Upper lobe of left lung (tissue), 6 donors: ENCODE results near the gene PCDHA7. TPM values are rescaled to one million over a fixed set of nuclear protein-coding genes. Genes with fewer than 3 reads are reported as not detected.
"Not testable (repeated sequence)": the region's sequence is repeated elsewhere in the genome, so short reads cannot be mapped to it uniquely, and the experiment has no call there.

Experiments used
- ATAC-seq, 2 donors: fragments of 200-7000 bp; cut with Tn5 transposase; one replicate each; pipeline ENCODE4 v1.9.1; 2022; ENCODE audit warnings: mild to moderate bottlenecking in 2 of 2, moderate library complexity in 2 of 2; ENCODE audit not compliant: low FRiP score in 2 of 2
- DNase-seq, 2 donors: peaks; one replicate each; pipeline ENCODE4 v3.0.0-alpha.2; 2019 to 2020
- H3K27ac ChIP-seq, 4 donors: fragments of 200-600 bp; sonication (generic); one replicate each; pipeline ENCODE4 v1.5.1; 2016 to 2019
- H3K27me3 ChIP-seq, 4 donors: fragments of 200-600 bp; sonication (generic); one replicate each; pipeline ENCODE4 v1.5.1; 2017 to 2019
- H3K36me3 ChIP-seq, 4 donors: fragments of 200-600 bp; sonication (generic); one replicate each; pipeline ENCODE4 v1.5.1; 2016 to 2019
- H3K4me1 ChIP-seq, 4 donors: fragments of 200-600 bp; sonication (generic); one replicate each; pipeline ENCODE4 v1.5.1; 2018 to 2019
- H3K4me3 ChIP-seq, 4 donors: fragments of 200-600 bp; sonication (generic); one replicate each; pipeline ENCODE4 v1.5.1; 2017 to 2019; ENCODE audit warnings: mild to moderate bottlenecking in 2 of 4, moderate library complexity in 1 of 4
- H3K9me3 ChIP-seq, 4 donors: fragments of 200-600 bp; sonication (generic); one replicate each; pipeline ENCODE4 v1.5.1; 2018 to 2019
- EP300 ChIP-seq, 4 donors: sonication (generic); formaldehyde crosslinking; IDR thresholded peaks; one replicate each; pipeline ENCODE4 v1.5.1; 2017; ENCODE audit warnings: antibody characterized with exemption in 4 of 4, control low read depth in 2 of 4
- POLR2A ChIP-seq, 4 donors: fragments of 450-650 bp; IDR thresholded peaks; one replicate each; pipeline ENCODE4 v1.5.1; 2016 to 2017; ENCODE audit warnings: antibody characterized with exemption in 4 of 4, mild to moderate bottlenecking in 2 of 4
- POLR2AphosphoS5 ChIP-seq, 2 donors: sonication (generic); formaldehyde crosslinking; IDR thresholded peaks; one replicate each; pipeline ENCODE4 v1.5.1; 2017; ENCODE audit warnings: antibody characterized with exemption in 2 of 2
- WGBS, 2 donors: methylation state at CpG; one replicate each; pipeline ENCODE4 v1.1.5; 2017 to 2018; 5-methylcytosine and 5-hydroxymethylcytosine counted together
- total RNA-seq, 6 donors: library from RNA; depleted of rRNA in 4 of 6; stranded (reverse); fragments of >200 nt in 4 of 6; gene quantifications; one replicate each; pipeline versions ENCODE4 v1.1.0 to v1.2.1, GENCODE V29; 2016 to 2021
- TF ChIP-seq, protein P1 (sequence below), 6 experiments: fragments of 450-650 bp in 4 of 6; fragments of 200-600 bp in 2 of 6; sonication (generic) in 2 of 6; IDR thresholded peaks; one replicate each; pipeline ENCODE4 v1.5.1; 2016 to 2019; ENCODE audit warnings: antibody characterized with exemption in 6 of 6
- donor health status: DM: no; HTN: no; CAD: no; lungs with moderate emphysema.
- donor health status: DM: no; HTN: yes; CAD: no; lungs with severe emphysema.

The PCDHA7 gene
- total RNA-seq, 6 donors from 2014 or later = 0.46 to 3.1 (median 0.57) TPM

- no peak for ATAC-seq
- DNase-seq = peak in 1 of 2 donors; percentile 56
- peaks cover 7 to 56% (median 49%) of the 10 kb centered on the region in 4 donors for H3K9me3 ChIP-seq
- H3K27ac ChIP-seq = no peak within 1 kb of the TSS
- no peaks in the 10 kb centered on the region for H3K36me3 ChIP-seq
- peak within 1 kb of the TSS in 3 of 4 donors; percentile 24 to 33 (median 25) for H3K4me3 ChIP-seq
- no peaks in the 10 kb centered on the region for H3K4me1 ChIP-seq
- H3K27me3 ChIP-seq = no peaks in the 10 kb centered on the region
- TF ChIP-seq EP300 (IDR thresholded peaks at IDR 0.05) = no peak
- TF ChIP-seq, protein P1, sequence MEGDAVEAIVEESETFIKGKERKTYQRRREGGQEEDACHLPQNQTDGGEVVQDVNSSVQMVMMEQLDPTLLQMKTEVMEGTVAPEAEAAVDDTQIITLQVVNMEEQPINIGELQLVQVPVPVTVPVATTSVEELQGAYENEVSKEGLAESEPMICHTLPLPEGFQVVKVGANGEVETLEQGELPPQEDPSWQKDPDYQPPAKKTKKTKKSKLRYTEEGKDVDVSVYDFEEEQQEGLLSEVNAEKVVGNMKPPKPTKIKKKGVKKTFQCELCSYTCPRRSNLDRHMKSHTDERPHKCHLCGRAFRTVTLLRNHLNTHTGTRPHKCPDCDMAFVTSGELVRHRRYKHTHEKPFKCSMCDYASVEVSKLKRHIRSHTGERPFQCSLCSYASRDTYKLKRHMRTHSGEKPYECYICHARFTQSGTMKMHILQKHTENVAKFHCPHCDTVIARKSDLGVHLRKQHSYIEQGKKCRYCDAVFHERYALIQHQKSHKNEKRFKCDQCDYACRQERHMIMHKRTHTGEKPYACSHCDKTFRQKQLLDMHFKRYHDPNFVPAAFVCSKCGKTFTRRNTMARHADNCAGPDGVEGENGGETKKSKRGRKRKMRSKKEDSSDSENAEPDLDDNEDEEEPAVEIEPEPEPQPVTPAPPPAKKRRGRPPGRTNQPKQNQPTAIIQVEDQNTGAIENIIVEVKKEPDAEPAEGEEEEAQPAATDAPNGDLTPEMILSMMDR (IDR thresholded peaks at IDR 0.05) = no peak
- no peak for TF ChIP-seq POLR2A (IDR thresholded peaks at IDR 0.05)
- TF ChIP-seq POLR2AphosphoS5 (IDR thresholded peaks at IDR 0.05) = no peak
- 18 to 20% methylated on average over 8 to 27 of the region's 27 CpGs for WGBS, 2 donors
Measured at GRCh38 chr5:140794595-140795258, 39.3 kb upstream of the PCDHA7 start, which contains the start of gene PCDHA2. Gene PCDHA2, plus strand, starts transcription at chr5:140794852.

- TF ChIP-seq POLR2A (IDR thresholded peaks at IDR 0.05) (no peak), EP300 (IDR thresholded peaks at IDR 0.05) (no peak), POLR2AphosphoS5 (IDR thresholded peaks at IDR 0.05) (no peak)
- TF ChIP-seq, protein P1 (IDR thresholded peaks at IDR 0.05) = no peak
- Histone ChIP-seq H3K27ac (no peak overlapping the region), H3K9me3 (peaks cover 7 to 51% (median 47%) of the 10 kb centered on the region in 4 donors), H3K36me3 (no peaks in the 10 kb centered on the region), H3K27me3 (no peaks in the 10 kb centered on the region), H3K4me1 (no peaks in the 10 kb centered on the region), H3K4me3 (peak overlapping the region in 3 of 4 donors; percentile 24 to 33 (median 25))
- ATAC-seq = no peak
- 20 to 29% methylated on average over 14 to 15 of the region's 15 CpGs for WGBS, 2 donors
- no peak for DNase-seq
Measured at GRCh38 chr5:140795259-140795641, 38.8 kb upstream of the PCDHA7 start.

DNA sequence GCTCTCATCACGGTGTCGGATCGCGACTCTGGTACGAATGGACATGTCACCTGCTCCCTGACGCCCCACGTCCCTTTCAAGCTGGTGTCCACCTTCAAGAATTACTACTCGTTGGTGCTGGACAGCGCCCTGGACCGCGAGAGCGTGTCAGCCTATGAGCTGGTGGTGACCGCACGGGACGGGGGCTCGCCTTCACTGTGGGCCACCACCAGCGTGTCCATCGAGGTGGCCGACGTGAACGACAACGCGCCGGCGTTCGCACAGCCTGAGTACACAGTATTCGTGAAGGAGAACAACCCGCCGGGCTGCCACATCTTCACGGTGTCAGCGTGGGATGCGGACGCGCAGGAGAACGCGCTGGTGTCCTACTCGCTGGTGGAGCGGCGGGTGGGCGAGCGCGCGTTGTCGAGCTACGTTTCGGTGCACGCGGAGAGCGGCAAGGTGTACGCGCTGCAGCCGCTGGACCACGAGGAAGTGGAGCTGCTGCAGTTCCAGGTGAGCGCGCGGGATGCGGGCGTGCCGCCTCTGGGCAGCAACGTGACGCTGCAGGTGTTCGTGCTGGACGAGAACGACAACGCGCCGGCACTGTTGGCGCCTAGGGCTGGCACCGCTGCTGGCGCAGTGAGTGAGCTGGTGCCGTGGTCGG is 37.9 kb upstream of the PCDHA7 start:
- peaks cover 7 to 53% (median 50%) of the 10 kb centered on the region in 4 donors for H3K9me3 ChIP-seq
- not testable (repeated sequence) for H3K27ac ChIP-seq, H3K4me1 ChIP-seq, ATAC-seq, H3K27me3 ChIP-seq, H3K36me3 ChIP-seq, H3K4me3 ChIP-seq
- DNase-seq = peak in 1 of 2 donors; percentile 82
- WGBS, 2 donors = 59 to 64% methylated on average over 70 to 71 of the region's 72 CpGs

GRCh38 chr5:140796718-140797095 is 37.4 kb upstream of the PCDHA7 start:
- no peaks in the 10 kb centered on the region for H3K27me3 ChIP-seq

More at GRCh38 chr5:140796718-140797095, 37.4 kb upstream of the PCDHA7 start:
- Histone ChIP-seq H3K36me3 (no peaks in the 10 kb centered on the region), H3K9me3 (peaks cover 7 to 58% (median 55%) of the 10 kb centered on the region in 4 donors), H3K27ac (no peak overlapping the region), H3K4me1 (no peaks in the 10 kb centered on the region), H3K4me3 (no peak overlapping the region)
- TF ChIP-seq POLR2AphosphoS5 (IDR thresholded peaks at IDR 0.05) = no peak
- TF ChIP-seq, protein P1 (IDR thresholded peaks at IDR 0.05) = no peak
- no peak for TF ChIP-seq POLR2A (IDR thresholded peaks at IDR 0.05)
- no peak for TF ChIP-seq EP300 (IDR thresholded peaks at IDR 0.05)
- whole genome bisulfite sequencing, 2 donors = 55 to 63% methylated on average over 23 to 39 of the region's 39 CpGs
- DNase-seq (peak in 1 of 2 donors; percentile 72), ATAC-seq (peak in 1 of 2 donors; percentile 51)
